K562 (cell line): ENCODE results near the gene LRRIQ1. TPM values are rescaled to one million over a fixed set of nuclear protein-coding genes. Genes with fewer than 3 reads are reported as not detected.

Experiments
- ATAC-seq: fragments of 200-7000 bp; cut with Tn5 transposase; 3 replicates; pipeline ENCODE4 v1.9.1; 2020; ENCODE audit warnings: moderate library complexity
- BruUV-seq: library from RNA; stranded (reverse); fragments of 400-500 nt; replicated peaks from 2 replicates; lab custom pipeline; 2021; lab: Mats Ljungman, UMichigan
- CTCF ChIA-PET: fragments of 300-600 bp; formaldehyde crosslinking; extraction: SDS; loops from one replicate; lab custom pipeline; 2021; ENCODE audit warnings: low intra/inter-chr PET ratio; lab: Yijun Ruan, JAX
- POLR2A ChIA-PET: fragments of 300-600, 350-650 bp; sonication (Branson Sonifier 250); formaldehyde crosslinking; extraction: SDS; loops from one replicate; lab custom pipeline; 2021; ENCODE audit warnings: antibody characterized with exemption, inconsistent platforms; lab: Yijun Ruan, JAX
- DNase-seq, 4 experiments: peaks; one replicate each; pipeline versions ENCODE4 v3.0.0 to v3.0.0-alpha.2; 2011 to 2018; ENCODE audit warnings: low spot score in 3 of 4, mixed read lengths in 3 of 4; ENCODE audit errors: extremely low read depth in 1 of 4
- FAIRE-seq: peaks from 2 replicates; lab custom pipeline; 2011; peaks lifted over from hg19 to GRCh38; lab: Jason Lieb, UNC
- H2AFZ ChIP-seq: 2 replicates; pipeline ENCODE4 v1.6.0; 2011; ENCODE audit warnings: low read depth, low read length, control low read depth, inconsistent platforms
- H3K27ac ChIP-seq: fragments of 200-600 bp; 3 replicates; pipeline ENCODE4 v1.8.0; 2011; ENCODE audit warnings: low read depth, mild to moderate bottlenecking, control low read depth, inconsistent platforms, low read length, moderate library complexity, mixed read lengths; ENCODE audit errors: extremely low read depth
- H3K27me3 ChIP-seq, 2 experiments: fragments of 300-600 bp in 1 of 2; 2 replicates in 1 of 2; 3 replicates in 1 of 2; pipeline versions ENCODE4 v1.6.0 to v1.8.0; 2011; ENCODE audit warnings: inconsistent platforms in 2 of 2, low read length in 2 of 2, mild to moderate bottlenecking in 1 of 2, mixed read lengths in 1 of 2, moderate library complexity in 1 of 2; ENCODE audit not compliant: control insufficient read depth in 2 of 2, insufficient read depth in 2 of 2
- H3K36me3 ChIP-seq: fragments of 300-600 bp; 3 replicates; pipeline ENCODE4 v1.8.0; 2011; ENCODE audit warnings: mild to moderate bottlenecking, low read length, inconsistent platforms; ENCODE audit not compliant: control insufficient read depth, insufficient read depth
- H3K4me1 ChIP-seq, 2 experiments: fragments of 200-600 bp in 1 of 2; replicated peaks in 1 of 2; 2 replicates in 1 of 2; 3 replicates in 1 of 2; pipeline versions ENCODE4 v1.5.1 to v1.8.0; 2011; ENCODE audit warnings: inconsistent platforms in 2 of 2, low read length in 2 of 2, mild to moderate bottlenecking in 1 of 2, mixed read lengths in 1 of 2, moderate library complexity in 1 of 2; ENCODE audit not compliant: control insufficient read depth in 2 of 2, insufficient read depth in 2 of 2
- H3K4me2 ChIP-seq: 2 replicates; pipeline ENCODE4 v1.6.1; 2011; ENCODE audit warnings: low read length, control low read depth, inconsistent platforms, mixed read lengths; ENCODE audit not compliant: insufficient read depth
- H3K4me3 ChIP-seq: fragments of 200-600 bp; sonication (generic), shearing (Covaris generic); 2 replicates; pipeline ENCODE4 v1.5.1; 2016; ENCODE audit warnings: control low read depth, inconsistent platforms
- H3K79me2 ChIP-seq: fragments of 200-600 bp; 3 replicates; pipeline ENCODE4 v1.8.0; 2011; ENCODE audit warnings: low read length, inconsistent platforms; ENCODE audit not compliant: control insufficient read depth, insufficient read depth
- H3K9ac ChIP-seq, 2 experiments: 2 replicates each; pipeline versions ENCODE4 v1.6.0 to v1.6.1; 2011; ENCODE audit warnings: low read depth in 2 of 2, low read length in 2 of 2, control low read depth in 1 of 2, inconsistent platforms in 1 of 2, mild to moderate bottlenecking in 1 of 2, mixed read lengths in 1 of 2; ENCODE audit not compliant: insufficient read depth in 1 of 2
- H3K9me1 ChIP-seq: one replicate; pipeline ENCODE4 v1.6.0; 2011; ENCODE audit warnings: inconsistent platforms, mild to moderate bottlenecking, low read length, moderate library complexity; ENCODE audit not compliant: control insufficient read depth, insufficient read depth
- H3K9me3 ChIP-seq: replicated peaks from 2 replicates; pipeline ENCODE4 v1.5.1; 2011; ENCODE audit warnings: low read depth, low read length, inconsistent platforms; ENCODE audit not compliant: control insufficient read depth, insufficient read depth
- H4K20me1 ChIP-seq: replicated peaks from 2 replicates; pipeline ENCODE4 v1.6.1; 2011; ENCODE audit warnings: low read length, inconsistent platforms, mixed read lengths; ENCODE audit not compliant: control insufficient read depth, insufficient read depth
- BRCA1 ChIP-seq, 2 experiments: fragments of 450-650 bp in 1 of 2; sonication (generic) in 1 of 2; formaldehyde crosslinking in 1 of 2; IDR thresholded peaks; 2 replicates each; pipeline versions ENCODE4 v1.5.0 to v1.6.1; 2017 to 2020; ENCODE audit warnings: mild to moderate bottlenecking in 1 of 2, missing genetic modification reagents in 1 of 2
- BRF1 ChIP-seq: IDR thresholded peaks from 3 replicates; pipeline ENCODE4 v1.6.1; 2011; ENCODE audit warnings: borderline replicate concordance, mild to moderate bottlenecking; ENCODE audit not compliant: insufficient read length; ENCODE audit errors: extremely low read depth
- CSDE1 ChIP-seq, 2 experiments: fragments of 450-650 bp; IDR thresholded peaks; 2 replicates each; pipeline ENCODE4 v1.6.1; 2016; ENCODE audit warnings: mild to moderate bottlenecking in 1 of 2
- HLTF ChIP-seq: fragments of 450-650 bp; IDR thresholded peaks from 2 replicates; pipeline ENCODE4 v1.6.1; 2016
- NR2F6 ChIP-seq: fragments of 450-650 bp; formaldehyde crosslinking; IDR thresholded peaks from 2 replicates; pipeline ENCODE4 v1.4.0; 2020; ENCODE audit warnings: mild to moderate bottlenecking
- RBFOX2 ChIP-seq: fragments of 200-400 bp; formaldehyde crosslinking; IDR thresholded peaks from 2 replicates; pipeline ENCODE4 v1.6.1; 2017; ENCODE audit warnings: low read depth, mild to moderate bottlenecking, low read length, moderate library complexity
- TBL1XR1 ChIP-seq, 2 experiments: IDR thresholded peaks; 2 replicates each; pipeline ENCODE4 v1.6.1; 2012; ENCODE audit warnings: improper control_type of control experiment in 2 of 2, low read length in 2 of 2, mild to moderate bottlenecking in 1 of 2
- ZNF140 ChIP-seq: fragments of 250-450 bp; sonication (Bioruptor Pico); IDR thresholded peaks from 2 replicates; pipeline ENCODE4 v1.8.0; 2021; ENCODE audit warnings: moderate library complexity, mild to moderate bottlenecking, inconsistent platforms
- ZNF584 ChIP-seq: fragments of 200-800 bp; sonication (Bioruptor generic); IDR thresholded peaks from 2 replicates; pipeline ENCODE4 v1.6.1; 2016; ENCODE audit warnings: low read depth, mild to moderate bottlenecking, missing genetic modification characterization, missing compliant biosample characterization
- ZSCAN29 ChIP-seq: fragments of 450-650 bp; IDR thresholded peaks from 2 replicates; pipeline ENCODE4 v1.6.1; 2017
- in situ Hi-C: fragments of 300-500 bp; cut with MboI; formaldehyde crosslinking; loops from 4 replicates; pipeline ENCODE4 v1.15.0; 2018; ENCODE audit warnings: inconsistent platforms, mixed read lengths
- intact Hi-C: fragments of 100-400 bp; cut with micrococcal nuclease; formaldehyde crosslinking; loops from 2 replicates; pipeline ENCODE4 v1.14.2; 2022
- polyA plus RNA-seq, 8 experiments: library from polyadenylated mRNA; depleted of rRNA in 4 of 8; stranded (reverse) in 5 of 8; unstranded in 3 of 8; fragments of >200 nt; fragmentation: Nextera tagmentation in 2 of 8; fragmentation: Illumina TruSeq in 1 of 8; extraction: Ambion mirVana in 2 of 8; extraction: Trizol in 1 of 8; gene quantifications; 2 replicates each; pipeline versions ENCODE4 v1.2.1 to v1.2.3, GENCODE V29; 2011 to 2014; ENCODE audit warnings: inconsistent platforms in 1 of 8, missing spikeins in 1 of 8
- total RNA-seq, 7 experiments: library from RNA; depleted of rRNA in 6 of 7; stranded (reverse); fragments of >200 nt in 6 of 7; fragmentation: Illumina TruSeq in 2 of 7; extraction: Trizol in 2 of 7; gene quantifications; 2 replicates each; pipeline versions ENCODE4 v1.2.1 to v1.2.3, GENCODE V29; 2011 to 2021; ENCODE audit warnings: low replicate concordance in 1 of 7
- TF ChIP-seq, protein P1 (sequence below): sonication (generic); formaldehyde crosslinking; IDR thresholded peaks from 2 replicates; pipeline ENCODE4 v1.9.0; 2022; ENCODE audit warnings: mild to moderate bottlenecking, missing genetic modification reagents
- TF ChIP-seq, protein P2 (sequence below), 2 experiments: fragments of 450-650 bp; IDR thresholded peaks; 2 replicates each; pipeline ENCODE4 v1.6.1; 2018; ENCODE audit warnings: mild to moderate bottlenecking in 2 of 2, low read depth in 1 of 2; ENCODE audit not compliant: partially characterized antibody in 2 of 2
- TF ChIP-seq, protein P3 (sequence below): fragments of 250-450 bp; sonication (Bioruptor Pico); IDR thresholded peaks from 2 replicates; pipeline ENCODE4 v1.5.0; 2020; ENCODE audit warnings: mild to moderate bottlenecking
- TF ChIP-seq, protein P4 (sequence below): sonication (generic); formaldehyde crosslinking; IDR thresholded peaks from 2 replicates; pipeline ENCODE4 v1.8.0; 2022; ENCODE audit warnings: mild to moderate bottlenecking, missing genetic modification reagents, borderline replicate concordance

Gene LRRIQ1
- total and polyA plus RNA-seq, 9 of the 15 experiments (the other 6 are each of a cell fraction or from before 2014, with no cell fraction given), result not detected

DNA sequence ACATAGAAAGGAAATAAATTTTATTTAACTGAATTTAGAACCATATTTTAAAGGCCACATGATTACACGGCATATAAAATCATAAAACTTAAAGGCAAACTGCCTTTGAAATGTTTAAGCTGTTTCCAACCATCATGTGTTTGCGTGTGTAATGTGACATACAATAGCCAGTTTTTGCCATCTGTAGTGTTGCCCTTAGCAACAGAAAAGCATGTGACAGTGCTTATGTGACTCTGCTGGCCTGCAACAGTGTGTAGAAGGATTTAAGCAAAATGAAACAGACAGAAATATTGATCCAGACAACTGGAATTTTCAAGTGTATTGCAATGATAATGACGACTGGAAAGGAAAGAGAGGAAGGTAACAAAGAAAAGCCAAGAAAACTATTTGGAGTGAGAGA, 49.6 kb upstream of the LRRIQ1 start (continued):
- TF ChIP-seq BRF1 (no peak), CSDE1 (IDR thresholded peaks at IDR 0.05) (no peak)

DNA sequence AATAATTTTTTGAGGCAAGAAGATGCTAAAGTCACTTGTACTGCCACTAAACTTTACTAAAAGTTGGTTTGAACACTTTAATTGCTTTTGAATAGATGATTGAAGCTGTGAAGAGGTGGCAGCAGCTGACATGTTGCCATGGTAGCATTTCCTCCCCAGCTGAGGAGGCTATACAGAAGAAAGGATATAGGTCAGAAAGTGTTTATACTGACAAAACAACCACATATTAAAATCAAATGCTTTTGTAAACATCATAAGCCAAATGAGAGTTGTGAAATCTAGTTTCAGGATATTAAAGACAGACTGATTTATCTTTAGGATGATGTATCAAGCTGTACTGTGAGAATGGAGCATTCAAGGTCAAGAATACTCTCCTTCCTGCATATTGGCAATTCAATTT, 41.7 kb upstream of the LRRIQ1 start:
- Histone ChIP-seq H3K4me2 (no peak overlapping the region), H3K27me3 (no peaks in the 10 kb centered on the region), H2AFZ (no peak overlapping the region), H3K27ac (no peak overlapping the region), H3K4me1 (no peaks in the 10 kb centered on the region), H3K9ac (no peak overlapping the region), H4K20me1 (no peaks in the 10 kb centered on the region), H3K9me1 (no peaks in the 10 kb centered on the region), H3K79me2 (no peaks in the 10 kb centered on the region), H3K9me3 (no peaks in the 10 kb centered on the region), H3K4me3 (no peak overlapping the region), H3K36me3 (no peaks in the 10 kb centered on the region)
- in situ Hi-C loops (no loop called here), intact Hi-C loops (no loop called here)
- no TSS peak for BruUV-seq
- ChIA-PET POLR2A (no interaction called here), CTCF (no interaction called here)
- FAIRE-seq (no peak), DNase-seq (no peak), ATAC-seq (no peak)
- TF ChIP-seq RBFOX2, result no peak
- TF ChIP-seq, protein P1, sequence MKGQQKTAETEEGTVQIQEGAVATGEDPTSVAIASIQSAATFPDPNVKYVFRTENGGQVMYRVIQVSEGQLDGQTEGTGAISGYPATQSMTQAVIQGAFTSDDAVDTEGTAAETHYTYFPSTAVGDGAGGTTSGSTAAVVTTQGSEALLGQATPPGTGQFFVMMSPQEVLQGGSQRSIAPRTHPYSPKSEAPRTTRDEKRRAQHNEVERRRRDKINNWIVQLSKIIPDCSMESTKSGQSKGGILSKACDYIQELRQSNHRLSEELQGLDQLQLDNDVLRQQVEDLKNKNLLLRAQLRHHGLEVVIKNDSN, result no peak
- no peak for TF ChIP-seq NR2F6 (CRISPR knock-in tag)
- TF ChIP-seq, protein P2, sequence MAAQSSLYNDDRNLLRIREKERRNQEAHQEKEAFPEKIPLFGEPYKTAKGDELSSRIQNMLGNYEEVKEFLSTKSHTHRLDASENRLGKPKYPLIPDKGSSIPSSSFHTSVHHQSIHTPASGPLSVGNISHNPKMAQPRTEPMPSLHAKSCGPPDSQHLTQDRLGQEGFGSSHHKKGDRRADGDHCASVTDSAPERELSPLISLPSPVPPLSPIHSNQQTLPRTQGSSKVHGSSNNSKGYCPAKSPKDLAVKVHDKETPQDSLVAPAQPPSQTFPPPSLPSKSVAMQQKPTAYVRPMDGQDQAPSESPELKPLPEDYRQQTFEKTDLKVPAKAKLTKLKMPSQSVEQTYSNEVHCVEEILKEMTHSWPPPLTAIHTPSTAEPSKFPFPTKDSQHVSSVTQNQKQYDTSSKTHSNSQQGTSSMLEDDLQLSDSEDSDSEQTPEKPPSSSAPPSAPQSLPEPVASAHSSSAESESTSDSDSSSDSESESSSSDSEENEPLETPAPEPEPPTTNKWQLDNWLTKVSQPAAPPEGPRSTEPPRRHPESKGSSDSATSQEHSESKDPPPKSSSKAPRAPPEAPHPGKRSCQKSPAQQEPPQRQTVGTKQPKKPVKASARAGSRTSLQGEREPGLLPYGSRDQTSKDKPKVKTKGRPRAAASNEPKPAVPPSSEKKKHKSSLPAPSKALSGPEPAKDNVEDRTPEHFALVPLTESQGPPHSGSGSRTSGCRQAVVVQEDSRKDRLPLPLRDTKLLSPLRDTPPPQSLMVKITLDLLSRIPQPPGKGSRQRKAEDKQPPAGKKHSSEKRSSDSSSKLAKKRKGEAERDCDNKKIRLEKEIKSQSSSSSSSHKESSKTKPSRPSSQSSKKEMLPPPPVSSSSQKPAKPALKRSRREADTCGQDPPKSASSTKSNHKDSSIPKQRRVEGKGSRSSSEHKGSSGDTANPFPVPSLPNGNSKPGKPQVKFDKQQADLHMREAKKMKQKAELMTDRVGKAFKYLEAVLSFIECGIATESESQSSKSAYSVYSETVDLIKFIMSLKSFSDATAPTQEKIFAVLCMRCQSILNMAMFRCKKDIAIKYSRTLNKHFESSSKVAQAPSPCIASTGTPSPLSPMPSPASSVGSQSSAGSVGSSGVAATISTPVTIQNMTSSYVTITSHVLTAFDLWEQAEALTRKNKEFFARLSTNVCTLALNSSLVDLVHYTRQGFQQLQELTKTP (IDR thresholded peaks at IDR 0.05; ENCODE audit: low read depth in 1 of 2, partially characterized antibody in 2 of 2), result no peak
- no peak for TF ChIP-seq HLTF
- no peak for TF ChIP-seq ZSCAN29
- TF ChIP-seq, protein P3, sequence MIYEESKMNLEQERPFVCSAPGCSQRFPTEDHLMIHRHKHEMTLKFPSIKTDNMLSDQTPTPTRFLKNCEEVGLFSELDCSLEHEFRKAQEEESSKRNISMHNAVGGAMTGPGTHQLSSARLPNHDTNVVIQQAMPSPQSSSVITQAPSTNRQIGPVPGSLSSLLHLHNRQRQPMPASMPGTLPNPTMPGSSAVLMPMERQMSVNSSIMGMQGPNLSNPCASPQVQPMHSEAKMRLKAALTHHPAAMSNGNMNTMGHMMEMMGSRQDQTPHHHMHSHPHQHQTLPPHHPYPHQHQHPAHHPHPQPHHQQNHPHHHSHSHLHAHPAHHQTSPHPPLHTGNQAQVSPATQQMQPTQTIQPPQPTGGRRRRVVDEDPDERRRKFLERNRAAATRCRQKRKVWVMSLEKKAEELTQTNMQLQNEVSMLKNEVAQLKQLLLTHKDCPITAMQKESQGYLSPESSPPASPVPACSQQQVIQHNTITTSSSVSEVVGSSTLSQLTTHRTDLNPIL, result no peak
- no peak for TF ChIP-seq BRCA1 (IDR thresholded peaks at IDR 0.05)
- TF ChIP-seq BRCA1 (CRISPR knock-in tag; IDR thresholded peaks at IDR 0.05), result no peak
- TF ChIP-seq, protein P4, sequence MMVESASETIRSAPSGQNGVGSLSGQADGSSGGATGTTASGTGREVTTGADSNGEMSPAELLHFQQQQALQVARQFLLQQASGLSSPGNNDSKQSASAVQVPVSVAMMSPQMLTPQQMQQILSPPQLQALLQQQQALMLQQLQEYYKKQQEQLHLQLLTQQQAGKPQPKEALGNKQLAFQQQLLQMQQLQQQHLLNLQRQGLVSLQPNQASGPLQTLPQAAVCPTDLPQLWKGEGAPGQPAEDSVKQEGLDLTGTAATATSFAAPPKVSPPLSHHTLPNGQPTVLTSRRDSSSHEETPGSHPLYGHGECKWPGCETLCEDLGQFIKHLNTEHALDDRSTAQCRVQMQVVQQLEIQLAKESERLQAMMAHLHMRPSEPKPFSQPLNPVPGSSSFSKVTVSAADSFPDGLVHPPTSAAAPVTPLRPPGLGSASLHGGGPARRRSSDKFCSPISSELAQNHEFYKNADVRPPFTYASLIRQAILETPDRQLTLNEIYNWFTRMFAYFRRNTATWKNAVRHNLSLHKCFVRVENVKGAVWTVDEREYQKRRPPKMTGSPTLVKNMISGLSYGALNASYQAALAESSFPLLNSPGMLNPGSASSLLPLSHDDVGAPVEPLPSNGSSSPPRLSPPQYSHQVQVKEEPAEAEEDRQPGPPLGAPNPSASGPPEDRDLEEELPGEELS (CRISPR knock-in tag), result no peak
- TF ChIP-seq ZNF140 (CRISPR knock-in tag), result no peak
- TF ChIP-seq ZNF584 (CRISPR knock-in tag), result no peak
- no peak for TF ChIP-seq TBL1XR1 (IDR thresholded peaks at IDR 0.05; ENCODE audit: low read length in 2 of 2)
